ENCODE data around the gene CLEC4G. TPM values are rescaled to one million over a fixed set of nuclear protein-coding genes. Genes with fewer than 3 reads are reported as not detected.

Gene CLEC4G, protein sequence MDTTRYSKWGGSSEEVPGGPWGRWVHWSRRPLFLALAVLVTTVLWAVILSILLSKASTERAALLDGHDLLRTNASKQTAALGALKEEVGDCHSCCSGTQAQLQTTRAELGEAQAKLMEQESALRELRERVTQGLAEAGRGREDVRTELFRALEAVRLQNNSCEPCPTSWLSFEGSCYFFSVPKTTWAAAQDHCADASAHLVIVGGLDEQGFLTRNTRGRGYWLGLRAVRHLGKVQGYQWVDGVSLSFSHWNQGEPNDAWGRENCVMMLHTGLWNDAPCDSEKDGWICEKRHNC
- not detected in 2 replicates for total RNA-seq

DNA sequence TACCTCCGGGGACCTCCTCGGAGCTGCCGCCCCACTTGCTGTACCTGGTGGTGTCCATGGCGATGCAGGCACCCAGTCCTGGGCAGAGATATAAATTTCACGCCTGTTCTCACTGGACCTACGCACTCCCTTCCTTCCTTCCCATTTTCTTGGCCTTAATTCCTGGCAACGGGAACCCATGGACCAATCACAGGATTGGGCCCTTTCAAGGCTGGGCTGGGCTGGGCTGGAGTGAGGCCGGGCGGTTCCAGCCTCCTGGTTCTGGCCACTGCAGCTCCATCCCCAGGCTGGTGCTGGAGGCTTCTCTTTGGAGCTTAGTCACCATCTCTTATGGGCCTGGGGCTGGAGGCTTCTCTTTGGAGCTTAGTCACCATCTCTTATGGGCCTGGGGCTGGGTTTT is at the start of gene CLEC4G:
Gene CLEC4G (minus strand): TSS at position 66 of the 400 bp plus-strand sequence. CDS start 8 bp downstream, at position 58.

DNA sequence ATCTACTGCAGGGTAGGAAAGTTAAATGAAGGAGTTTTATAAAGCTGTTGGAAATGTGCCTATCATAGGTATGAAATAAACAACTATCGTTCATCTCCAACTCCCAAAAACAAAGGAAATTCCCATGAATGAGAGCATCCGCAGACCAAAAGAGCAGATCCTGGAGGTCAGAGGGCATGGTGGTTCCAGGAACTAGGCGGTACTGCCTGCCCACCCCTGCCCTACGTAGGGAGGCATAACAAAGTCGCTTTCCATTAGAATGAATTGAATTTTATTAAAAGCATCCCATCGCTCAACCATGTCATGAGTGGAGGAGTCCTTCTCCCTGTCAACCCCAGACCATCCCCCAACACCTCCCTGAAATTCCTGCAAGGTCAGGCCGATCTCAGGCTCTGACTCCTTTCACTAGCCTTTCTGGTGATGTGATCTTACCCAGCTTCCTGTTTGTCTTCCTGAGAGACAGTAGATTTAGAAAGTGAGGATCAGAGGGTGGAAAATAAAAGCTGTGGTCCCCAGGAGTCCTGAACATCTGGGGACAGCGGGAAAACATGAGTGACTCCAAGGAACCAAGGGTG is 30.9 kb upstream of the CLEC4G start, which contains the start of gene CLEC4M:
Gene CLEC4M (plus strand): TSS at position 525 of the 575 bp plus-strand sequence. CDS start 24 bp downstream, at position 549.

DNA sequence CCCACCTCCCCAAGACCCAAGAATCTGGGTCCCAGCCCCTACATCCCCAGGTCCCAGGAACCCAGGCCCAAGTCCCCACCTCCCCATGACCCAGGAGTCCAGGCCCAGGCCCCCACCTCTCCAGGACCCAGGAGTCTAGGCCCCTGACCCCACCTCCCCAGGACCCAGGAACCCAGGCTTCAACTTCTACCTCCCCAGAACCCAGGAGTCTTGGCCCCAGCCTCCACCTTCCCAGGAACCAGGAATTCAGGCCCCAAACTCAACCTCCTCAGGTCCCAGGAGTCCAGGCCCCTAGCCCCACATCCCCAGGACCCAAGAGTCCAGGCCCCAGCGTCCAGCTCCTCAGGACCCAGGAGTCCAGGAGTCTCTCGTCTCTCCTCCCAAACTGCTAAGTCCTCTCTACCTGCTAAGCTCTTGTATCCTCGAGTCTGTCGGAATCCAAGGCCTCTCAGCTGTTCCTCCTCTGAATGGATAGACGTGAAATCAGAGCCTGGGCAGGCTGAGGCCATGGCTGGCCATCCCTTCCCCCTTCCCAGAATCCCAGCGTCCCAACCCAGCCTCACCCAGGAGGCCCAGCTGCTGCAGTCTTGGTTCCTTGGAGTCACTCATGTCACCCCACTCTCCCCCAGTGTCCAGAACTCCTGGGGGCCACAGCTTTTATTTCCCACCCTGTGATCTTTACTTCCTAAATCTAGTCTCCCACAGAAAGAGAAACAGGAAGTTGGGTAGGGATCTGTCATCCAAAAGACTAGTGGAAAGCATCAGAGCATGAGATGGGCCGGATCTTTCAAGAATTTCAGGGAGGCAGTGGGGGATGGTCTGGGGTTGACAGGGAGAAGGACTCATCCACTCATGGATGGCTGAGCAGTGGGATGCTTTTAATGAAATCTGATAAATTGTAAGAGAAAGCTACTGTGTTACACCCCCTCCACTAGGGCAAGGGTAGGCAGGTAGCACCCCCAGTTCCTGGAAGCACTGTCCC is 15.3 kb upstream of the CLEC4G start, which contains the start of gene CD209:
Gene CD209 (minus strand): TSS at position 632 of the 982 bp plus-strand sequence. CDS start 23 bp downstream, at position 609.

DNA sequence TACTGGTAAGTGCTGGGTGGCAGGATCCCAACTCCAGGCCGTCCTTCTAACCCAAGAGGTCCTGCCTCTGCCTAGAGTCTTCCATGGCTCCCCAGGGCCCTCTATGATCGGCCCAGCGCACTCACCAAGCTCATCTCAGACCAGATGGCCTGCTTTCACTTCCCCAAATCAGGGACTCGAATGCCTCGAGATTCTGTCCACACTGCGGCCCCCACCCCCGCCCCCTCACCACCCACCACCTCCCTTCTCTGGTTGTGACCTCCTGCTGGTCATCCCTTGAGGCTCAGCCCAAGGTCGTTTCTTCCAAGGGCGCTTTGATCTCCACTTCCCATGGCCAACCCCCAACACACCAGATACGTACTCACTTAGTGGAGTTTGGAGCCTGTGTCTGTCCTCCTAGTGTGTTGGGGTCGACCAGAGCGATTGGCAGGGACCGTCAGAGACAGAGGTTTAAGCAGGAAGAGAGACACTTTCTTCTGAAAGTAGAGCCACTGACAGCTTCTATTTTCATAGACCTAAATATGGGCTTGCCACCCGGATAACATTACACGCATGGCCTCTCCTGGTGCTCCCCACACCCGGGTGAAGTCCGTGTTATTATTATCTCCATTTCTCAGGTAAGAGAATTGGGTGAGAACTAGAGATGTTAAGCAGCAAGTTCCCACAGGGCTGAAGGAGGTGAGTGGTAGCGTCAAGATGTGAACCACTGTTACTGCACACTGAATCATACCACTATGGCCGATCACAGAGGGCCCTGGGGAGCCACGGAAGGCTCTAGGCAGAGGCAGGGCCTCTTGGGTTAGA is 30.1 kb downstream of the CLEC4G start, which contains the start of gene FCER2:
Gene FCER2 (minus strand): TSS at position 478 of the 804 bp plus-strand sequence. CDS start 2,371 bp downstream, outside the sequence.

DNA sequence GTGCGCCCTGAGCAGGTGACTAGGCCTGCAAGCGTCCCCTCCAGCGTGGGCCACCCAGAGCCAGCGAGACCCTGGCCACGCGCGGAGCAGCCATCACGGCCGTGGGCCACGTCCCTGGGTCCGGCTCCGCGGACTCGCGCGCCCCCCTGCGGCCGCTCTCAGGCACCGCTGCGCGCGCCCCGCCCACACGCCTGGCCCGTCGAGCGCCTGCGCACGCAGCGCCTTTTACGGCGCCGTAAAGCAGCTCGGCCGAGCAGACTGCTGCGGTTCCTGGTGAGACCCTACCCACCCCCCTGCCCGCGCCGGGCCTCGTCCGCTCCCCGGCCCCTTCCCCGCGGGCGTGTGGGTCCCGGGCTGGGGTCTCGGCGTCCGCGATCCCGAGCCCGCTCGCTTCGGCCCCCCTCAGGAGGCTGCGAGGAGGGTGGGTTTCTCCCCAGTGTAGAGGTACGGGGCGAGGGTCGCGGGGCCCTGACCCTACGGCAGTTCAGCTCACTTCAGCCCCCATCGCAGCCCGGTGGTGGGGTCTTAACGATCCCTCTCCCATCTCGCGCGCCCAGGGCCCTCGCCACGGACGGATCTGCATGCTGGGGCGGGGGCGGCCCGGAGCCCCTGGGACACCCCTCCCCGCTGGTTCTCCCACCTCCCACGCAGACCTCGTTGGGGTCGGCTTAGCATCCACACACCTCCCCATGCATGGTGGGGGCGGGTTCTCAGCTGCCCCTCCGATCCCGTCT is 51.1 kb downstream of the CLEC4G start, which contains the start of gene TRAPPC5:
Gene TRAPPC5 (plus strand): TSS at position 228 of the 734 bp plus-strand sequence. CDS start 1,421 bp downstream, outside the sequence.

Other genes with a start within 250 kb of the CLEC4G start
- 1.6 and 4.0 TPM in 2 replicates for gene PEX11G, start 243.1 kb downstream of the CLEC4G start, total RNA-seq
- gene ZNF358, start 216.0 kb downstream of the CLEC4G start, total RNA-seq = 75.0 and 103 TPM in 2 replicates
- 5.3 and 10.5 TPM in 2 replicates for gene MCOLN1, start 209.5 kb downstream of the CLEC4G start, total RNA-seq
- 66.0 and 68.0 TPM in 2 replicates for gene PNPLA6, start 196.4 kb downstream of the CLEC4G start, total RNA-seq
- not detected in 2 replicates for gene CAMSAP3, start 136.2 kb downstream of the CLEC4G start, total RNA-seq
- gene XAB2, start 102.6 kb downstream of the CLEC4G start, total RNA-seq = 27.9 and 35.8 TPM in 2 replicates
- 14.2 and 32.1 TPM in 2 replicates for gene PET100, start 102.3 kb downstream of the CLEC4G start, total RNA-seq
- 0.82 TPM in 1 of 2 replicates, not detected in the other for gene PCP2, start 98.4 kb downstream of the CLEC4G start, total RNA-seq
- gene STXBP2, start 95.0 kb downstream of the CLEC4G start, total RNA-seq = 5.0 and 16.7 TPM in 2 replicates
- gene RETN, start 63.1 kb downstream of the CLEC4G start, total RNA-seq = not detected in 2 replicates
- gene MCEMP1, start 55.0 kb downstream of the CLEC4G start, total RNA-seq = not detected in 2 replicates
- gene TRAPPC5, start 51.3 kb downstream of the CLEC4G start, total RNA-seq = 125 and 141 TPM in 2 replicates
- gene FCER2, start 30.0 kb downstream of the CLEC4G start, total RNA-seq = not detected in 2 replicates
- gene CD209, start 15.4 kb upstream of the CLEC4G start, total RNA-seq = not detected in 2 replicates
- not detected in 2 replicates for gene CLEC4M, start 31.1 kb upstream of the CLEC4G start, total RNA-seq
- gene EVI5L, start 98.1 kb upstream of the CLEC4G start, total RNA-seq = 15.0 and 16.5 TPM in 2 replicates
- not detected in 2 replicates for gene PRR36, start 142.3 kb upstream of the CLEC4G start, total RNA-seq
- 3.1 and 3.9 TPM in 2 replicates for gene LRRC8E, start 156.4 kb upstream of the CLEC4G start, total RNA-seq
- 9.5 and 18.7 TPM in 2 replicates for gene MAP2K7, start 171.8 kb upstream of the CLEC4G start, total RNA-seq
- gene TGFBR3L, start 182.7 kb upstream of the CLEC4G start, total RNA-seq = not detected in 2 replicates
- gene SNAPC2, start 188.2 kb upstream of the CLEC4G start, total RNA-seq = 32.7 and 46.4 TPM in 2 replicates
- 4.1 and 4.4 TPM in 2 replicates for gene CTXN1, start 194.0 kb upstream of the CLEC4G start, total RNA-seq
- gene TIMM44, start 211.6 kb upstream of the CLEC4G start, total RNA-seq = 71.1 and 74.3 TPM in 2 replicates